ENCODE data around the gene PARN. TPM values are rescaled to one million over a fixed set of nuclear protein-coding genes. Genes with fewer than 3 reads are reported as not detected.

The PARN gene
- polyA plus RNA-seq, 1 experiment = 33.9 TPM

- H3K27ac ChIP-seq (ENCODE audit: low read depth, low read length) = no peak overlapping the region
- POLR2A ChIA-PET = interaction anchor here (0.7 kb wide), 1 partner anchor 74 kb away, joined by 7 read pairs; no protein-coding TSS in a partner anchor
- DNase-seq (ENCODE audit: low read depth, low spot score) = no peak
- H3K4me3 ChIP-seq (ENCODE audit: low read depth, low read length) = no peak overlapping the region
- H3K27me3 ChIP-seq (ENCODE audit: control insufficient read depth, insufficient read depth, low read length) = no peaks in the 10 kb centered on the region
- CTCF ChIA-PET = interaction anchor here (0.7 kb wide), 1 partner anchor 10 kb away, joined by 3 read pairs; no protein-coding TSS in a partner anchor
- no peaks in the 10 kb centered on the region for H3K9me3 ChIP-seq (ENCODE audit: control insufficient read depth, insufficient read depth, low read length)
- TF ChIP-seq, protein P1, sequence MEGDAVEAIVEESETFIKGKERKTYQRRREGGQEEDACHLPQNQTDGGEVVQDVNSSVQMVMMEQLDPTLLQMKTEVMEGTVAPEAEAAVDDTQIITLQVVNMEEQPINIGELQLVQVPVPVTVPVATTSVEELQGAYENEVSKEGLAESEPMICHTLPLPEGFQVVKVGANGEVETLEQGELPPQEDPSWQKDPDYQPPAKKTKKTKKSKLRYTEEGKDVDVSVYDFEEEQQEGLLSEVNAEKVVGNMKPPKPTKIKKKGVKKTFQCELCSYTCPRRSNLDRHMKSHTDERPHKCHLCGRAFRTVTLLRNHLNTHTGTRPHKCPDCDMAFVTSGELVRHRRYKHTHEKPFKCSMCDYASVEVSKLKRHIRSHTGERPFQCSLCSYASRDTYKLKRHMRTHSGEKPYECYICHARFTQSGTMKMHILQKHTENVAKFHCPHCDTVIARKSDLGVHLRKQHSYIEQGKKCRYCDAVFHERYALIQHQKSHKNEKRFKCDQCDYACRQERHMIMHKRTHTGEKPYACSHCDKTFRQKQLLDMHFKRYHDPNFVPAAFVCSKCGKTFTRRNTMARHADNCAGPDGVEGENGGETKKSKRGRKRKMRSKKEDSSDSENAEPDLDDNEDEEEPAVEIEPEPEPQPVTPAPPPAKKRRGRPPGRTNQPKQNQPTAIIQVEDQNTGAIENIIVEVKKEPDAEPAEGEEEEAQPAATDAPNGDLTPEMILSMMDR (IDR thresholded peaks at IDR 0.05; ENCODE audit: low read depth, low read length) = no peak
Measured at GRCh38 chr16:14609716-14610115, 20.3 kb downstream of the PARN start.

GRCh38 chr16:14608604-14609003 is 21.5 kb downstream of the PARN start:
- CTCF ChIA-PET = interaction anchor here (0.9 kb wide), 2 partner anchors 9 to 689 kb away, joined by 3 to 5 read pairs; partner anchors contain the start of gene ERCC4
- H3K4me3 ChIP-seq (ENCODE audit: low read depth, low read length) = no peak overlapping the region

DNA sequence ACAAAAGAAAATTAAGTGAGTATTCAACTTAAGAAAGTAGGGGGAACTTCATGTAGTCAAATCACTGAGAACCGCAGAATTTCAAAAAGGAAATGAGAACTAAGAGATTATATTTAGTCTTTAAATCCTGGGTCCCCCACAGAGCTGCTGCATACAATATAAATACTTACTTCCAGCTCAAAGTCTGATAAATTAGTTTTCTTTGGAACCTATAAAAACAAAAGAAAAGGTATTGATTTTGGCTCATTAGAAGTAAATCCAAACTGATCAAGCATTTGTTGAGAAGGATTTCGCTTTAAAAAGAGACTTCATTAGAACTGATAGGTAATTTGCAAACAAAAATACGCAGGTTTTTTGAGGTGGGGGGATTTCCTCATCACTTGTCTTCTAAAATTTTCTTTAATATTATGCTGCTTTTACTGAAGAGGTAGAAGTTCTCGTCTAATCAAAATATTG is 21.9 kb downstream of the PARN start:
- Histone ChIP-seq H3K27me3 (ENCODE audit: control insufficient read depth, insufficient read depth, low read length) (no peaks in the 10 kb centered on the region), H3K27ac (ENCODE audit: low read depth, low read length) (no peak overlapping the region), H3K9me3 (ENCODE audit: control insufficient read depth, insufficient read depth, low read length) (no peaks in the 10 kb centered on the region), H3K4me3 (ENCODE audit: low read depth, low read length) (no peak overlapping the region)
- CTCF ChIA-PET = interaction anchor here (0.9 kb wide), 2 partner anchors 8 to 688 kb away, joined by 3 to 5 read pairs; partner anchors contain the start of gene ERCC4
- POLR2A ChIA-PET = interaction anchor here (0.5 kb wide), 1 partner anchor 37 kb away, joined by 3 read pairs; no protein-coding TSS in a partner anchor
- TF ChIP-seq, protein P1 (IDR thresholded peaks at IDR 0.05; ENCODE audit: low read depth, low read length) = no peak
- no peak for DNase-seq (ENCODE audit: low read depth, low spot score)

More at GRCh38 chr16:14608604-14609003, 21.5 kb downstream of the PARN start:
- no peak overlapping the region for H3K27ac ChIP-seq (ENCODE audit: low read depth, low read length)
- POLR2A ChIA-PET = interaction anchor here (0.5 kb wide), 1 partner anchor 38 kb away, joined by 3 read pairs; no protein-coding TSS in a partner anchor
- TF ChIP-seq, protein P1 (IDR thresholded peaks at IDR 0.05; ENCODE audit: low read depth, low read length) = no peak
- DNase-seq (ENCODE audit: low read depth, low spot score) = no peak
- no peaks in the 10 kb centered on the region for H3K27me3 ChIP-seq (ENCODE audit: control insufficient read depth, insufficient read depth, low read length)
- no peaks in the 10 kb centered on the region for H3K9me3 ChIP-seq (ENCODE audit: control insufficient read depth, insufficient read depth, low read length)

DNA sequence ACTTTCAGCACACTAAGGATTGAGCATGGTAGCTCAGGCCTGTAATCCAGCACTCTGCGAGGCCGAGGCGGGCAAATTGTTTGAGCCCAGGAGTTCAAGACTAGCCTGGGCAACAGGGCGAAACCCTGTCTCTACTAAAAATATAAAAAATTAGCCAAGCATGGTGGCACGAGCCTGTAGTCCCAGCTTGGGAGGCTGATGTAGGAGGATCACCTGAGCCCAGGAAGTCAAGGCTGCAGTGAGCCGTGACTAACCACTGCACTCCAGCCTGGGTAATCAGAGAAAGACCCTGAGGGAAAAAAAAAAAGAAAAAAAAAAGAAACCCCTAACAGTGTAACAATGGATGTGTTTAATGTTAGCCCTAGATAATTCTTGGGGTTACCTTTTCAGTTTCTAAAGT is 24.0 kb downstream of the PARN start:
- ChIA-PET CTCF (interaction anchor here (0.6 to 1.4 kb wide), 3 partner anchors 18 to 686 kb away, joined by 4 read pairs; partner anchors contain the start of gene ERCC4), POLR2A (interaction anchor here (0.6 kb wide), 1 partner anchor 25 kb away, joined by 4 read pairs; no protein-coding TSS in a partner anchor)
- no peak overlapping the region for H3K4me3 ChIP-seq (ENCODE audit: low read depth, low read length)
- TF ChIP-seq, protein P1 (IDR thresholded peaks at IDR 0.05; ENCODE audit: low read depth, low read length) = no peak
- no peaks in the 10 kb centered on the region for H3K9me3 ChIP-seq (ENCODE audit: control insufficient read depth, insufficient read depth, low read length)
- no peak overlapping the region for H3K27ac ChIP-seq (ENCODE audit: low read depth, low read length)
- no peak for DNase-seq (ENCODE audit: low read depth, low spot score)
- H3K27me3 ChIP-seq (ENCODE audit: control insufficient read depth, insufficient read depth, low read length) = no peaks in the 10 kb centered on the region

DNA sequence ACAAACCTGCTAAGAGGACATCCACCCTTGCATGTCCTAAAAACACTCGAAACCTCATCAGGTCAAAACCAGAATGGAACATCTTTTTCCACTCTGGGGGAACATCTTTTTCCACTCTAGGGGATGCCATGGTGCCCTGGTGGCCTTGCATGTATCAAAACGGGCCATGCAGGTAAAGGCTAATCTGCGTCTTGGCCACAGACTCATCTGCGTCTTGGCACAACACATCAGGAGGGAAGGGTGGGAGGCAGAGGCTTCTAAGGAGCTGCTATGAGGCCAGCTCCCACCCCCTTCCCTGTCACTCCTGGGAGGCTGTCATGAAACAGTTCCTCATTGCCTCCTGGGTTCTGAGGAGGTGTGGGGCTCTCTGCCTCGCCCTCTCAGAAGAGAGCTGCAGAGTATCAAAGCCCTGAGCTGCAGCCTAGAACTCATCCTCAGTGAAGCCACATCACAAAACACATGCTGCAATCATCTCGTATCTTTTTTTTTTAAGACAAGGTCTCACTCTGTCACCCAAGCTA is 27.6 kb downstream of the PARN start:
- TF ChIP-seq, protein P1 (IDR thresholded peaks at IDR 0.05; ENCODE audit: low read depth, low read length) = no peak
- no peak for DNase-seq (ENCODE audit: low read depth, low spot score)
- Histone ChIP-seq H3K9me3 (ENCODE audit: control insufficient read depth, insufficient read depth, low read length) (no peaks in the 10 kb centered on the region), H3K27ac (ENCODE audit: low read depth, low read length) (no peak overlapping the region), H3K27me3 (ENCODE audit: control insufficient read depth, insufficient read depth, low read length) (no peaks in the 10 kb centered on the region), H3K4me3 (ENCODE audit: low read depth, low read length) (no peak overlapping the region)
- CTCF ChIA-PET = interaction anchor here (0.6 kb wide), 1 partner anchor 344 kb away, joined by 4 read pairs; no protein-coding TSS in a partner anchor
- POLR2A ChIA-PET = no interaction called here

Measured in AG04450 (cell line).